Liver (tissue), 9 donors: ENCODE measurements around the gene CCDC93. TPM values are rescaled to one million over a fixed set of nuclear protein-coding genes. Genes with fewer than 3 reads are reported as not detected.

Experiments used
- DNase-seq: peaks from one replicate; pipeline ENCODE4 v3.0.0-alpha.2; 2017; ENCODE audit warnings: low spot score
- H3K27ac ChIP-seq, 2 donors: one replicate each; pipeline ENCODE4 v1.7.0; 2013; ENCODE audit warnings: inconsistent platforms in 2 of 2, low read length in 2 of 2, control low read depth in 1 of 2, low read depth in 1 of 2, mild to moderate bottlenecking in 1 of 2
- H3K27me3 ChIP-seq, 4 donors: one replicate each; pipeline versions ENCODE4 v1.6.1 to v1.7.0; 2013; ENCODE audit warnings: low read length in 3 of 4, inconsistent platforms in 1 of 4, mild to moderate bottlenecking in 1 of 4, moderate library complexity in 1 of 4; ENCODE audit not compliant: control insufficient read depth in 4 of 4, insufficient read depth in 4 of 4
- H3K36me3 ChIP-seq, 4 donors: one replicate each; pipeline versions ENCODE4 v1.6.1 to v1.7.0; 2013; ENCODE audit warnings: low read length in 3 of 4, mild to moderate bottlenecking in 3 of 4, low read depth in 1 of 4, moderate library complexity in 1 of 4; ENCODE audit not compliant: control insufficient read depth in 4 of 4, insufficient read depth in 3 of 4
- H3K4me1 ChIP-seq, 4 donors: one replicate each; pipeline versions ENCODE4 v1.6.1 to v1.7.0; 2013; ENCODE audit warnings: low read length in 3 of 4, mild to moderate bottlenecking in 3 of 4, moderate library complexity in 1 of 4; ENCODE audit not compliant: control insufficient read depth in 4 of 4, insufficient read depth in 4 of 4
- H3K4me3 ChIP-seq, 3 donors: one replicate each; pipeline versions ENCODE4 v1.6.1 to v1.7.0; 2013; ENCODE audit warnings: low read length in 3 of 3, control low read depth in 1 of 3, low read depth in 1 of 3, mild to moderate bottlenecking in 1 of 3
- H3K9ac ChIP-seq, 2 donors: one replicate each; pipeline ENCODE4 v1.7.0; 2013; ENCODE audit warnings: low read length in 2 of 2, mild to moderate bottlenecking in 2 of 2, moderate library complexity in 2 of 2, control low read depth in 1 of 2, low read depth in 1 of 2
- H3K9me3 ChIP-seq, 4 donors: one replicate each; pipeline versions ENCODE4 v1.6.1 to v1.7.0; 2013; ENCODE audit warnings: low read length in 3 of 4; ENCODE audit not compliant: control insufficient read depth in 4 of 4
- ATF3 ChIP-seq: IDR thresholded peaks from 2 replicates; pipeline ENCODE4 v1.6.1; 2016; ENCODE audit warnings: antibody characterized with exemption
- EGR1 ChIP-seq, 2 donors: IDR thresholded peaks; 2 replicates each; pipeline ENCODE4 v1.6.1; 2016 to 2018; ENCODE audit warnings: antibody characterized with exemption in 2 of 2, low read depth in 2 of 2
- FOXA1 ChIP-seq: IDR thresholded peaks from 2 replicates; pipeline ENCODE4 v1.6.1; 2016; ENCODE audit warnings: antibody characterized with exemption
- GABPA ChIP-seq, 2 donors: IDR thresholded peaks in 1 of 2; conservative IDR thresholded peaks in 1 of 2; 2 replicates each; pipeline ENCODE4 v1.6.1; 2016; ENCODE audit warnings: antibody characterized with exemption in 2 of 2, mild to moderate bottlenecking in 1 of 2, moderate library complexity in 1 of 2
- HNF4A ChIP-seq, 2 donors: conservative IDR thresholded peaks; 2 replicates each; pipeline ENCODE4 v1.6.1; 2016; ENCODE audit warnings: antibody characterized with exemption in 2 of 2, mild to moderate bottlenecking in 2 of 2
- JUND ChIP-seq, 2 donors: IDR thresholded peaks; 2 replicates each; pipeline ENCODE4 v1.6.1; 2016; ENCODE audit warnings: antibody characterized with exemption in 2 of 2
- MAX ChIP-seq: IDR thresholded peaks from 2 replicates; pipeline ENCODE4 v1.6.1; 2016; ENCODE audit warnings: antibody characterized with exemption
- NR2F2 ChIP-seq: IDR thresholded peaks from 2 replicates; pipeline ENCODE4 v1.6.1; 2016; ENCODE audit warnings: antibody characterized with exemption
- REST ChIP-seq: IDR thresholded peaks from 2 replicates; pipeline ENCODE4 v1.6.1; 2016; ENCODE audit warnings: antibody characterized with exemption, mild to moderate bottlenecking
- RXRA ChIP-seq, 2 donors: IDR thresholded peaks; 2 replicates each; pipeline ENCODE4 v1.6.1; 2017 to 2018; ENCODE audit warnings: antibody characterized with exemption in 2 of 2, mild to moderate bottlenecking in 1 of 2
- SP1 ChIP-seq: IDR thresholded peaks from 2 replicates; pipeline ENCODE4 v1.6.1; 2018; ENCODE audit warnings: antibody characterized with exemption, mild to moderate bottlenecking
- TAF1 ChIP-seq: conservative IDR thresholded peaks from 2 replicates; pipeline ENCODE4 v1.6.1; 2016; ENCODE audit warnings: antibody characterized with exemption, mild to moderate bottlenecking
- YY1 ChIP-seq: IDR thresholded peaks from 2 replicates; pipeline ENCODE4 v1.6.1; 2016; ENCODE audit warnings: antibody characterized with exemption, mild to moderate bottlenecking
- ZBTB33 ChIP-seq: IDR thresholded peaks from 2 replicates; pipeline ENCODE4 v1.6.1; 2016; ENCODE audit warnings: antibody characterized with exemption
- WGBS: extraction: QIAGEN DNeasy Blood & Tissue Kit; methylation state at CpG from one replicate; pipeline ENCODE4 v1.1.7; 2013; 5-methylcytosine and 5-hydroxymethylcytosine counted together
- polyA plus RNA-seq, 2 donors: library from polyadenylated mRNA; stranded (reverse) in 1 of 2; unstranded in 1 of 2; fragments of 200-250 nt in 1 of 2; fragments of >200 nt in 1 of 2; fragmentation: Nextera tagmentation in 1 of 2; extraction: Ambion mirVana in 1 of 2; gene quantifications; one replicate each; pipeline versions ENCODE4 v1.2.1 to v1.2.3, GENCODE V29; 2013 to 2015
- total RNA-seq, 2 donors: library from RNA; depleted of rRNA; stranded (reverse); fragments of >200 nt; gene quantifications; one replicate each; pipeline ENCODE4 v1.2.3, GENCODE V29; 2014
- TF ChIP-seq, protein P1 (sequence below): fragments of 150-350 bp; IDR thresholded peaks from 2 replicates; pipeline ENCODE4 v1.5.1; 2017; ENCODE audit warnings: improper control_type of control experiment, low read depth, low read length; ENCODE audit not compliant: missing input control
- donor health status: healthy.
- donor health status: healthy.
- donor health status: healthy.
- donor health status: healthy.
- donor health status: healthy.

Gene CCDC93
- total and polyA plus RNA-seq, 4 donors: 4.0 to 14.2 (median 8.5) TPM

DNA sequence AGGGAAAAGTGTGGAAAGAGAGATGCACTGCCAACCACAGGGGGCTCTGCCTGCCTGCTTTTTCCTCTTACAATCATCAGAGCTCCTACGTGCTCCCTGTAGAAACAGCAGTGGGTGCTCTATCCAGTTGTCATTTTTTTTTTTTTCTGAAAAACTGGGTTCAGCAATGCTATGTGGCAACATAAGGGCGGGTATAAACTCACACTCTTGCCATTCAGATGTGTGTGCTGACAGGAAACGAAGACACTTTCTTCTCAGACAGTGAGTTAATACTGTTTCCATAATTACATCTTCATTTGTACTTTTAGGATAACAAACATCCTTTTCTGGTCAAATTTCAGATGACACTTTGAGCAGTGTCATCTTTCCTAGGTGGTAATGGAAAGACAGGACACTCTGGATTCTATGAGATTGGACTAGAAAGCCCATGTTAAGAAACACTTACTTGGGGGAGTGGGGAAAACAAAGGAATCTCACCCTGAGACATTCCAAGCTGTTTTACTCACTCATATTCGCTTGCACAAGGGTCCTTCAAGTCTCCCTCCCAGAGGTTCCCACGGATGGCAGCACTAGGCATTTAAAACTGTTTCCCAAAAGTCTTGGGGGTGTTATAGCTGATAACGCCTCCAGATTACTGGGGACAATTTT, 41.3 kb downstream of the CCDC93 start:
- Histone ChIP-seq H3K4me1 (no peaks in the 10 kb centered on the region), H3K9ac (no peak overlapping the region), H3K27ac (no peak overlapping the region), H3K27me3 (no peaks in the 10 kb centered on the region), H3K9me3 (no peaks in the 10 kb centered on the region), H3K4me3 (no peak overlapping the region), H3K36me3 (peaks cover 10 to 56% (median 42%) of the 10 kb centered on the region in 4 donors)
- no peak for DNase-seq
- WGBS: 94% methylated on average over 6 of the region's 6 CpGs
- no peak for TF ChIP-seq ZBTB33
- TF ChIP-seq TAF1: no peak
- no peak for TF ChIP-seq NR2F2
- TF ChIP-seq GABPA (IDR thresholded peaks at IDR 0.05 in 1 of 2, conservative IDR thresholded peaks at IDR 0.05 in 1 of 2): no peak
- no peak for TF ChIP-seq RXRA (IDR thresholded peaks at IDR 0.05)
- TF ChIP-seq, protein P1, sequence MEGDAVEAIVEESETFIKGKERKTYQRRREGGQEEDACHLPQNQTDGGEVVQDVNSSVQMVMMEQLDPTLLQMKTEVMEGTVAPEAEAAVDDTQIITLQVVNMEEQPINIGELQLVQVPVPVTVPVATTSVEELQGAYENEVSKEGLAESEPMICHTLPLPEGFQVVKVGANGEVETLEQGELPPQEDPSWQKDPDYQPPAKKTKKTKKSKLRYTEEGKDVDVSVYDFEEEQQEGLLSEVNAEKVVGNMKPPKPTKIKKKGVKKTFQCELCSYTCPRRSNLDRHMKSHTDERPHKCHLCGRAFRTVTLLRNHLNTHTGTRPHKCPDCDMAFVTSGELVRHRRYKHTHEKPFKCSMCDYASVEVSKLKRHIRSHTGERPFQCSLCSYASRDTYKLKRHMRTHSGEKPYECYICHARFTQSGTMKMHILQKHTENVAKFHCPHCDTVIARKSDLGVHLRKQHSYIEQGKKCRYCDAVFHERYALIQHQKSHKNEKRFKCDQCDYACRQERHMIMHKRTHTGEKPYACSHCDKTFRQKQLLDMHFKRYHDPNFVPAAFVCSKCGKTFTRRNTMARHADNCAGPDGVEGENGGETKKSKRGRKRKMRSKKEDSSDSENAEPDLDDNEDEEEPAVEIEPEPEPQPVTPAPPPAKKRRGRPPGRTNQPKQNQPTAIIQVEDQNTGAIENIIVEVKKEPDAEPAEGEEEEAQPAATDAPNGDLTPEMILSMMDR: no peak
- no peak for TF ChIP-seq JUND (IDR thresholded peaks at IDR 0.05)
- no peak for TF ChIP-seq ATF3
- TF ChIP-seq FOXA1: no peak
- no peak for TF ChIP-seq MAX
- no peak for TF ChIP-seq YY1
- TF ChIP-seq EGR1 (IDR thresholded peaks at IDR 0.05; ENCODE audit: low read depth in 2 of 2): no peak
- no peak for TF ChIP-seq REST
- TF ChIP-seq SP1: no peak

DNA sequence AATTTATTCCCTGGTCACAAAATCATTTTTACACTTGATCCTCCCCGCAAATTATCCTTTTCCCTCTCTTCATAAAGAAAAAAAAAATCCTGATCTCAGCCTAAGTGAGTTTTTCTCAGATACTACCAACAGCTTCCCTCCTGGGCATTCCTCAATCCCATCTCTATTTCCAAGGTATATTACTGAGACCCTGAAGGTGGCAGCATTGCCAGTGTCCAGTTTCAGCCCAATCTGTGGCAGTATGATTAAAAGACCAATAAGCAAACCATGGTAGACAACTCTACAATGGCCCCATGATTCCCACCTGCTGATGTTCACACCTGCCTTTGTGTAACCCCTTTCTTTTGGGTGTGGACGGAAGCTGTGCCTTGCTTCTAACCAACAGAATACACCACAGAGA, 45.1 kb downstream of the CCDC93 start:
- DNase-seq: no peak
- no peaks in the 10 kb centered on the region for H3K4me1 ChIP-seq
- H3K4me3 ChIP-seq: no peak overlapping the region
- 100% methylated on average over 2 of the region's 2 CpGs for WGBS
- no peak overlapping the region for H3K27ac ChIP-seq
- peaks cover 8 to 50% (median 36%) of the 10 kb centered on the region in 4 donors for H3K36me3 ChIP-seq
- no peak overlapping the region for H3K9ac ChIP-seq
- no peaks in the 10 kb centered on the region for H3K27me3 ChIP-seq
- H3K9me3 ChIP-seq: no peaks in the 10 kb centered on the region
- TF ChIP-seq RXRA (IDR thresholded peaks at IDR 0.05) (no peak), EGR1 (IDR thresholded peaks at IDR 0.05; ENCODE audit: low read depth in 2 of 2) (no peak), REST (no peak), YY1 (no peak), GABPA (IDR thresholded peaks at IDR 0.05 in 1 of 2, conservative IDR thresholded peaks at IDR 0.05 in 1 of 2) (no peak), HNF4A (conservative IDR thresholded peaks at IDR 0.05) (no peak), ZBTB33 (no peak), SP1 (no peak)
